NCI-H2171 (cell line): ENCODE results near the gene NUP133.
"Not testable (repeated sequence)": the region's sequence is repeated elsewhere in the genome, so short reads cannot be mapped to it uniquely, and the experiment has no call there.

Source experiments
- DNase-seq: peaks from one replicate; lab custom pipeline; 2025; lab: John Stamatoyannopoulos, UW

The NUP133 gene

DNA sequence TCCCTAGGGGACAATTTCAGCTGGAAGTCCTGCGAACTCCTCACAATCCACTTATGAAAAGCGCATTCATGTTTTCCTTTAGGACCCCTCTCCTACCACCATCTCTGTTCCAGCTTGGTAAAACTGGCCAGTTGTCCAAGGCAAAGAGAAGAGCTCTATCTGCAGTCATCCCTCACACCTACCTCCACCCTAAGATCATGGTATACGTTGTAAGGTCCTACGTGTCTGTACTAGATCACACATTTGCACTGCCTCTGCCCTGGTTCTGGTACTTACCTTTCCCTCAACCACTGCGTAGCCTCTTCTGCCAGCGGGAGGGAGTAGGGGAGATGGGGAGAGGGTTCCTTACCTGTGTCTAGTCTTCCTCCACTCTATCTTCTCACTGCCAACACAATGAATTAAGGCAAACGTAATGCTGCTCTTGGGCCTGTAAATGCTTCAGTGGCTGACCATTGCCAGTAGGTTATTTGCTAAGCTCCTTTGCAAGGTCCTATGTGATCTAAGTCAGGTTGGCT is 739 bp upstream of the NUP133 start:
- no peak for DNase-seq

GRCh38 chr1:229507502-229507901 is 639 bp downstream of the NUP133 start:
- DNase-seq = no peak

- no peak for DNase-seq
Observed at GRCh38 chr1:229506633-229507032, 1.5 kb downstream of the NUP133 start.

- no peak for DNase-seq
Observed at GRCh38 chr1:229495782-229496181, 12.4 kb downstream of the NUP133 start.

- DNase-seq = no peak
Observed at GRCh38 chr1:229487181-229487580, 21.0 kb downstream of the NUP133 start.

DNA sequence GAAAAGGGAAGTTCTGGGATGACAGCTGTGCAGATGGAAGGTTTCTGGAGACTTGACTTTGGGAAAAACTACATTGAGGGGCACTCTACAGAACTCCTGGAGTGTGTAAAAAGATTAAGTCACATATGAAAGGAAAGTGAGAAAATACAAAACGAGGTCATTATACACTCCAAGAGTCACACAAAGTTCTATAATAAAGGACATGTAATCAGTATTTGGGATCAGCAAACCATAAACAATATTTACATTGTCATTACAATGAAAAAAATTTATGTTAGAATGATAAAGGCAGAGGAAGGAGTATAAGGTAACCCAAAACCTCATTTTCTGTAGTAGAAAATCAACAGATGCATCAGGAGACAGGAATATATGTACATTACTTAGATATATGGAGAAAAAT is 22.8 kb downstream of the NUP133 start:
- no peak for DNase-seq

DNA sequence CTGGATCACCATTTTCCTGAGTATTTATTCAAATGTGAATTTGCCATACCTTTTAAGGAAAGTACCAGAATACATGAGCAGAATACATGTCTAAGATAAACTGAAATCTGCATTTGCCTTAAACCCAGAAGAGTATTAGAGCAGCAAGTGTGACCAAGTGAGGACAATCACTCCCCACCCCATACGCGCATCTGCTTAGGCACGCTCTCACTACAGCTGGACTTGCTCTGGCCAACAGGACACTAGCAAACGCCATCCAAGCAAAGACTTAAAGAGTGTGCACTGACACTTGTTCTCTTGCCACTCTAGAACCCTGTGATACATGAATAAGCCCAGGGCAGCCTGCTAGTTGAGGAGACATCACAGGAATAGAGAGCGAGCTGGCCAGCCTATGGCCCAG is 25.6 kb downstream of the NUP133 start:
- DNase-seq = no peak

GRCh38 chr1:229480495-229480894 is 27.6 kb downstream of the NUP133 start:
- DNase-seq = no peak

DNA sequence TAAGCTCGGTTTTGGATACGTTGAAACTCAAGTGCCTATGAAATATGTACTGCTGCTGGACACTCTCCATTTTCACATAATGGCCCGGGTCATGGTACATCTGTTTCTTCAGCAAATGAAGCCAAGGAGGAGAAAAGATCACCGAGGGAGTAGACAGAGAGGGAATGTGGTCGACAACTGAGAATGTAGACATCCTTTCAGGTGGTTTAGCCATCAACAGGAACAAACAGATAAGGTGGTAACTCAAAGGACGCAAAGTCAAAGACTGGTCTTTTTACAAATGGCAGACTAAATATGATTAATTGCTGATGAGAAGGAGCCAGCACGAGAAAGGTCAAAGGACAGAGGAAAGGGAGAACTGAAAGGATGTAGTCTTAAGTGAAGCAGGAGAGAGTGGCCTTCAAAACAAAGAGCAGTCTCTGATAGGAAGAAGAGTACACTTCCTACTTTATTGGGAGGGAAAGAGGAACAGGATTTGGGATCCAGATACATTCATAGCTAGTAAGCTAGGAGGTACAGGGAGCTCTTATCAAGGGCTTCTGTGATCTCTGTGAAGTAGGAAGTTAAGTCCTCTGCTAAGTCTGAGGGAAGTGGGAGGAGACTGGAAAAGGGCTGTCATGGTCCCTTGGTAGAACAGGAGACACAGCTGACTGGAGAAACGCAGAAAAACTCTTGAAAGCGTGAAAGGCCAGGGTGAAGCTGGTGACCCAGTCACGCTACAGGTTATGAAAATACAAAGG is 28.3 kb downstream of the NUP133 start:
- DNase-seq = no peak

DNA sequence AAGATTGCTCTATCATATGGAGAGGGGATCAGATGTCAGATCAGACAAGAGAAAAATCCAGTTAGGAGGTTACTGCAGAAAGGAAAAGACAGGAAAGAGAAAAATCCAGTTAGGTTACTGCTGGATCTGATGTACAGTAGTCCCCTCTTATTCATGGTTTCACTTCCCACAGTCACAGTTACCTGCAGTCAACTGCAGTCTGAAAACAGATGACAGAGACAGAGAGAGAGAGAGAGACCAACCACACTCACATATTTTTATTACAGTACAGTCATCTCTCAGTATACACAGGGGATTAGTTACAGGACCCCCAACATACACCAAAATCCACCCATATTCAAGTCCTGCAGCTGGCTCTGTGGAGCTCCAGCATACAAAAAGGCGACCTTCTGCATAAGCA is 29.3 kb downstream of the NUP133 start:
- no peak for DNase-seq

DNA sequence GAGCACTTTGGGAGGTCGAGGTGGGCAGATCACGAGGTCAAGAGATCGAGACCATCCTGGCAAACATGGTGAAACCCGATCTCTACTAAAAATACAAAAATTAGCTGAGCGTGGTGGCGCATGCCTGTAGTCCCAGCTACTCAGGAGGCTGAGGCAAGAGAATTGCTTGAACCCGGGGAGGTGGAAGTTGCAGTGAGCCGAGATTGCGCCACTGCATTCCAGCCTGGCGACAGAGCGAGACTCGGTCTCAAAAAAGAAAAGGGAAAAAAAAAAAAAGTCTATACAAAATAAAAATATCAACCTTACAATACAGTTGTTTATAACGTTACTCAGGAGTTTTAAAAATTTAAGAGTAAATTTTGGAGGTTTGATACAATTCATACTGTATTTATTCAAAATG is 32.3 kb downstream of the NUP133 start:
- DNase-seq = not testable (repeated sequence)

DNA sequence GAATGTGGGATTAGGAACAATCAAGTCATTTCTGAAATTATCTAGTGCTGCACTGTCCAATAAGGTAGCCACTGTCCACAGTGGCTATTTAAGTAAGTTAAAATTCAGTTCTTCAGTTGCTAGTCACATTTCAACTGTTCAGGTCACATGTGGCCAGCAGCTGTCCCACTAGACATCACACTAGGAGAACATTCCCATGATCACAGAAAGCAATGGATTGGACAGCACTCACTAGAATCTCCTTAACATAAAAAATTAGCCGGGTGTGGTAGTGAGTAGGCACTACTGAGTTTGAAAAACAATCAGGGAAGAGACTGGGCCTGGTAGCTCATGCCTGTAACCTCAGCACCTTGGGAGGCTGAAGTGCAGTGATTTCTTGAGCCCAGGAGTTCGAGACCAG is 33.6 kb downstream of the NUP133 start:
- DNase-seq = no peak

- DNase-seq = no peak
Observed at GRCh38 chr1:229471175-229471574, 37.0 kb downstream of the NUP133 start.

DNA sequence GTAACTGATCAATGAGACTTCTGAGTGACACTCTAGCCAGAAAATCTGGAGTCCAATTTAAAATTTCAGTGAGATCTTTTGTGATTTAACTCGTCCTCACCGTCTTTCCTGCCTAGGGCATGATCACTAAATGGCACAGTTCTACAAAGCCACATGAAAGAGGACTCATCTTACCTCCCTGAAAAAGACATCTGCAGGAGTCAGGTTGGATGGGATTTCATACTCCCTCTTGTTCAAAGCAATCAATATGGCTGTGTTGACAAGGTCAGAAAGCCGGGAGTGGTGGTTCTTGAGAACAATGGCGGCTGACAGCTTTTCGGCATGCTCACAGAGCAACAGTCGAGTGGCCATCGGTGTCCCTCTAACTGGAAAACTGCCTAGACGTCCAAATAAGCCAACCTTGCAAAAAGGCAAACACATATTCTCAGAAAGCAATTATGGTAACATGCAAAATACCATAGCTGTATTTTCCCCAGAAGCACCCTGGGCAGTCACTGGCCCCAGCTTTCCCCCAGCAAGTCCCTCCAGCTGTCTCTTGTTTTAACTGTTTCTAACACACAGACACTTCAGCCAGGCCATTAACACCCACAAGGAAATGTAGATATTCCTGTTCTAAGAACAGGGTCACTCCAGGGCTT is 37.6 kb downstream of the NUP133 start:
- no peak for DNase-seq

GRCh38 chr1:229466887-229467286 is 41.3 kb downstream of the NUP133 start:
- no peak for DNase-seq

GRCh38 chr1:229464672-229465071 is 43.5 kb downstream of the NUP133 start:
- no peak for DNase-seq

GRCh38 chr1:229461032-229461668 is 47.0 kb downstream of the NUP133 start:
- no peak for DNase-seq

DNA sequence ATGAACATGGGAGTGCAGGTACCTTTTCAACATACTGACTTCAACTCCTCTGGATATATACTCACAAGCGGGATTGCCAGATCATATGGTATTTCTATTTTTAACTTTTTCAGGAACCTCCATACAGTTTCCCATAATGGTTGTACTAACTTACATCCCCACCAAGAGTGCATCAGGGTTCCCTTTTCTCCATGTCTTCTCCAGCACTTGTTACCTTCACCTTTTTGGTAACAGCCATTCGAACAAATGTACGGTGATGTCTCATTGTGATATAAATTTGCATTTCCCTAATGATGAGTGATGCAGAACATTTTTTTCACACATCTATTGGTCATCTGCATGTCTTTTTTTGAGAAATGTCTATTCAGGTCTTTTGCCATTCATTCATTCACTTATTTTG is 48.3 kb downstream of the NUP133 start:
- DNase-seq = no peak

DNA sequence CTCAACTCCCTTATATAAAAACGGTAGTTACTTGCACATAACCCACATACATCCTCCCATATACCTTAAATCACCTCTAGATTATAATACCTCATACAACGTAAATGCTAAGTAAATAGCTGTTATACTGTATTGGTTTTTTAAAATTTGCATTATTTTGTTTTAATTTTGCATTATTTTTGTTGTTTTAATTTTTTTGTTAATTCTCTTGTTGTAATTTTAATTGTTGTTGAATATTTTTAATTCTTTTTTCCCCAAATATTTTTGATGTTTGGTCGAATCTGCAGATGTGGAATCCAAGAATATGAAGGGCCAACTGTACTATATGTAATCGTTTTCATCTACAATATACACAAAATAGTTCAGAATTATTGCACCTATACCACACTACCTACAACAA is 50.7 kb downstream of the NUP133 start:
- DNase-seq = no peak

DNA sequence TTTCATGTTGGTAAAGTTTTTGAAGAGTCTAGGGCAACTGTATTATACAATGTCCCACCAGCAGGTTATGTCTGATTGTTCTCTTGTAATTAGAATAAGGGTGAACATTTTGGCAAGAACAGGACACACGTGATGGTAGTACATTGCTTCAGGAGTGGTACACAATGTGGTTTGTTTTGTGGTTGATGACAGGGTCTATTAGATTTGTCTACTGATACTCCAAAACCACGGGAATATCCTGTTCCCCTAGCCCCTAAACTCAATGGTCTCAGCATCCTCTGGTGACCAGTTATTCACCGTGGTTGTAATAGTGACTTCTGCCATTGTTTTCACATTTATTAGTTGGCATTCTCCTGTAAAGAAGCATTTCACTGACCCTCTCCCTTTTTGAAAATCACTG is 52.1 kb downstream of the NUP133 start:
- no peak for DNase-seq

DNA sequence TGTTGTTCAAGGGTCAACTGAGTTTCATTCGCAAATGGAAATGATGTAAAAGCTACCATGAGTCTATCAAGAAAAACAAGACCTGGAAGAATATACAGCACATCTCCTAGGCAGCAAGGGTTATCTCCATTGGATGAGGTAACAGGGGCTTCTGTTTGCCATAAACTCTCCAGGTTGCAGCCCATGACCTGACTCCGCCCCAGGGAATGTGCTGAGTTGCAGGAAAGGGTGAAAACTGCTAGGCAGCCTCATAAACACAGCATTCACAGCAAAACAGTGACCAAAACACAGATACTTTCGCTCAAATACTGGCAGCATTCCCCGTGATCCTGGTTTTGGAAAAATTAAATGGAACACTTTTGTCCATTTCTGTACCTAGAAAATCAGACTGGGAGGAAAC is 54.1 kb downstream of the NUP133 start:
- no peak for DNase-seq

- no peak for DNase-seq
Observed at GRCh38 chr1:229452956-229453801, 55.0 kb downstream of the NUP133 start.
